IMR-90 (cell line): ENCODE data around the gene BIK. TPM values are rescaled to one million over a fixed set of nuclear protein-coding genes. Genes with fewer than 3 reads are reported as not detected.

Experiments used
- ATAC-seq: fragments of 200-7000 bp; cut with Tn5 transposase; 2 replicates; pipeline ENCODE4 v1.9.1; 2020; ENCODE audit warnings: low read depth, mild to moderate bottlenecking, moderate library complexity
- BruUV-seq: library from RNA; stranded (reverse); fragments of 400-500 nt; replicated peaks from 2 replicates; lab custom pipeline; 2021; lab: Mats Ljungman, UMichigan
- CTCF ChIA-PET: fragments of 300-600 bp; formaldehyde crosslinking; extraction: SDS; loops from one replicate; lab custom pipeline; 2021; ENCODE audit warnings: antibody characterized with exemption; lab: Yijun Ruan, JAX
- POLR2A ChIA-PET: fragments of 300-600 bp; sonication (Branson Sonifier 250); formaldehyde crosslinking; loops from one replicate; lab custom pipeline; 2022; ENCODE audit warnings: antibody characterized with exemption; ENCODE audit not compliant: unreplicated experiment; lab: Charles Lee
- DNase-seq: peaks from one replicate; pipeline ENCODE4 v3.0.0; 2013
- H2AFZ ChIP-seq: replicated peaks from 2 replicates; pipeline ENCODE3; 2013; ENCODE audit warnings: low read length, mild to moderate bottlenecking; ENCODE audit not compliant: poor library complexity
- H2AK5ac ChIP-seq: 2 replicates; pipeline ENCODE4 v1.6.1; 2013; ENCODE audit warnings: low read depth, low read length, inconsistent platforms
- H2AK9ac ChIP-seq: replicated peaks from 2 replicates; pipeline ENCODE3; 2013; ENCODE audit warnings: mild to moderate bottlenecking, low read depth, low read length, moderate library complexity; ENCODE audit not compliant: poor library complexity
- H2BK120ac ChIP-seq: 2 replicates; pipeline ENCODE4 v1.6.1; 2013; ENCODE audit warnings: low read depth, low read length, inconsistent platforms
- H2BK15ac ChIP-seq: 3 replicates; pipeline ENCODE4 v1.6.1; 2013; ENCODE audit warnings: low read depth, low read length, inconsistent platforms
- H2BK20ac ChIP-seq: 2 replicates; pipeline ENCODE4 v1.6.1; 2013; ENCODE audit warnings: low read depth, mild to moderate bottlenecking, inconsistent platforms, low read length, moderate library complexity
- H2BK5ac ChIP-seq: 2 replicates; pipeline ENCODE4 v1.6.1; 2013; ENCODE audit warnings: mild to moderate bottlenecking, low read depth, low read length, inconsistent platforms; ENCODE audit not compliant: poor library complexity, severe bottlenecking
- H3K14ac ChIP-seq: replicated peaks from 2 replicates; pipeline ENCODE4 v1.6.1; 2013; ENCODE audit warnings: low read depth, low read length, inconsistent platforms
- H3K18ac ChIP-seq: 2 replicates; pipeline ENCODE4 v1.6.1; 2013; ENCODE audit warnings: low read depth, low read length, control low read depth
- H3K23ac ChIP-seq: 2 replicates; pipeline ENCODE4 v1.6.1; 2013; ENCODE audit warnings: low read depth, low read length, inconsistent platforms
- H3K27ac ChIP-seq: 2 replicates; pipeline ENCODE4 v1.5.1; 2013; ENCODE audit warnings: mild to moderate bottlenecking, control low read depth, low read length; ENCODE audit not compliant: insufficient read depth
- H3K27me3 ChIP-seq: 2 replicates; pipeline ENCODE4 v1.6.1; 2013; ENCODE audit warnings: low read length; ENCODE audit not compliant: control insufficient read depth, insufficient read depth
- H3K36me3 ChIP-seq: 2 replicates; pipeline ENCODE4 v1.6.1; 2013; ENCODE audit warnings: low read length, mixed read lengths; ENCODE audit not compliant: control insufficient read depth, insufficient read depth
- H3K4ac ChIP-seq: 2 replicates; pipeline ENCODE4 v1.6.1; 2013; ENCODE audit warnings: low read depth, low read length, inconsistent platforms
- H3K4me1 ChIP-seq: 2 replicates; pipeline ENCODE4 v1.6.1; 2013; ENCODE audit warnings: low read length, mixed read lengths; ENCODE audit not compliant: control insufficient read depth, insufficient read depth
- H3K4me2 ChIP-seq: 2 replicates; pipeline ENCODE4 v1.6.1; 2013; ENCODE audit warnings: low read depth, mild to moderate bottlenecking, control low read depth, low read length, moderate library complexity
- H3K4me3 ChIP-seq: 2 replicates; pipeline ENCODE4 v1.5.1; 2013; ENCODE audit warnings: low read depth, mild to moderate bottlenecking, control low read depth, low read length, moderate library complexity; ENCODE audit not compliant: insufficient read depth
- H3K56ac ChIP-seq: 2 replicates; pipeline ENCODE4 v1.6.1; 2013; ENCODE audit warnings: low read length, inconsistent platforms; ENCODE audit not compliant: insufficient read depth; ENCODE audit errors: extremely low read depth
- H3K79me1 ChIP-seq, 2 experiments: 2 replicates each; pipeline ENCODE4 v1.6.1; 2013; ENCODE audit warnings: low read length in 2 of 2, inconsistent platforms in 1 of 2, low read depth in 1 of 2
- H3K9ac ChIP-seq: 2 replicates; pipeline ENCODE4 v1.6.1; 2013; ENCODE audit warnings: low read depth, low read length, control low read depth
- H3K9me1 ChIP-seq: 2 replicates; pipeline ENCODE4 v1.6.1; 2013; ENCODE audit warnings: low read length, inconsistent platforms; ENCODE audit not compliant: insufficient read depth
- H3K9me3 ChIP-seq: 2 replicates; pipeline ENCODE4 v1.6.1; 2013; ENCODE audit warnings: low read length; ENCODE audit not compliant: control insufficient read depth, insufficient read depth
- H4K20me1 ChIP-seq: 2 replicates; pipeline ENCODE4 v1.6.1; 2013; ENCODE audit warnings: low read length, inconsistent platforms; ENCODE audit not compliant: insufficient read depth
- H4K5ac ChIP-seq: 2 replicates; pipeline ENCODE4 v1.6.1; 2013; ENCODE audit warnings: mild to moderate bottlenecking, low read depth, low read length, control low read depth
- H4K8ac ChIP-seq, 2 experiments: 2 replicates each; pipeline ENCODE4 v1.6.1; 2013; ENCODE audit warnings: low read depth in 2 of 2, low read length in 2 of 2, control low read depth in 1 of 2, inconsistent platforms in 1 of 2
- H4K91ac ChIP-seq: 2 replicates; pipeline ENCODE4 v1.6.1; 2013; ENCODE audit warnings: low read depth, low read length, inconsistent platforms; ENCODE audit not compliant: insufficient read depth
- BHLHE40 ChIP-seq: fragments of 150-350 bp; IDR thresholded peaks from 2 replicates; pipeline ENCODE4 v1.6.1; 2016; ENCODE audit warnings: mild to moderate bottlenecking, low read depth, low read length
- CEBPB ChIP-seq: IDR thresholded peaks from 2 replicates; pipeline ENCODE4 v1.6.1; 2012; ENCODE audit warnings: low read depth, low read length, improper control_type of control experiment
- CTCF ChIP-seq: conservative IDR thresholded peaks from 2 replicates; pipeline ENCODE4 v1.5.1; 2012; ENCODE audit warnings: mild to moderate bottlenecking, low read depth, low read length, improper control_type of control experiment
- ELK1 ChIP-seq: fragments of 150-350 bp; IDR thresholded peaks from 2 replicates; pipeline ENCODE4 v1.6.1; 2016; ENCODE audit warnings: low read depth, mild to moderate bottlenecking, low read length, moderate library complexity, borderline replicate concordance
- MAZ ChIP-seq: IDR thresholded peaks from 2 replicates; pipeline ENCODE4 v1.6.1; 2012; ENCODE audit warnings: low read depth, mild to moderate bottlenecking, low read length, improper control_type of control experiment, moderate library complexity, borderline replicate concordance
- MXI1 ChIP-seq: IDR thresholded peaks from 2 replicates; pipeline ENCODE4 v1.6.1; 2012; ENCODE audit warnings: low read depth, mild to moderate bottlenecking, low read length, moderate library complexity, borderline replicate concordance
- POLR2A ChIP-seq: IDR thresholded peaks from 2 replicates; pipeline ENCODE4 v1.6.1; 2012; ENCODE audit warnings: mild to moderate bottlenecking, low read depth, low read length
- RAD21 ChIP-seq: IDR thresholded peaks from 2 replicates; pipeline ENCODE4 v1.6.1; 2012; ENCODE audit warnings: low read length, improper control_type of control experiment
- SMC3 ChIP-seq: fragments of 150-350 bp; IDR thresholded peaks from 2 replicates; pipeline ENCODE4 v1.6.1; 2016; ENCODE audit warnings: low read depth, mild to moderate bottlenecking, antibody characterized with exemption, low read length, moderate library complexity
- WGBS, 2 experiments: methylation state at CpG; one replicate each; pipeline versions ENCODE4 v1.1.5 to v1.1.7; 2013; ENCODE audit warnings: missing lambda C conversion rate in 2 of 2; ENCODE audit not compliant: insufficient read length in 1 of 2; ENCODE audit errors: extremely low coverage in 2 of 2; 5-methylcytosine and 5-hydroxymethylcytosine counted together
- dilution Hi-C: fragments of 300-500 bp; cut with HindIII; formaldehyde crosslinking; loops from one replicate; pipeline ENCODE4 v1.14.3; 2018; ENCODE audit warnings: low sequenced_read_pairs; ENCODE audit not compliant: unreplicated experiment
- in situ Hi-C: fragments of 300-500 bp; cut with MboI; formaldehyde crosslinking; loops from 3 replicates; pipeline ENCODE4 v1.14.3; 2019; ENCODE audit warnings: low sequenced_read_pairs, inconsistent platforms, mixed read lengths
- intact Hi-C: fragments of 100-400 bp; cut with micrococcal nuclease; formaldehyde crosslinking; loops from 2 replicates; pipeline ENCODE4 v1.10.0; 2022
- polyA plus RNA-seq, 3 experiments: library from polyadenylated mRNA; depleted of rRNA; stranded (reverse); fragments of >200 nt; gene quantifications; 2 replicates each; pipeline ENCODE4 v1.2.3, GENCODE V29; 2012; ENCODE audit warnings: low replicate concordance in 1 of 3
- total RNA-seq: library from RNA; depleted of rRNA; stranded (reverse); fragments of >200 nt; gene quantifications from 2 replicates; pipeline ENCODE4 v1.2.3, GENCODE V29; 2012
- TF ChIP-seq, protein P1 (sequence below): fragments of 150-350 bp; IDR thresholded peaks from 2 replicates; pipeline ENCODE4 v1.6.1; 2017; ENCODE audit warnings: mild to moderate bottlenecking, antibody characterized with exemption, low read length, low read depth

Gene BIK
- total and polyA plus RNA-seq, 2 of the 4 experiments (the other 2 are of a cell fraction): 0.18 TPM; not detected in 1

- Histone ChIP-seq H3K9me3 (no peaks in the 10 kb centered on the region), H3K27me3 (no peaks in the 10 kb centered on the region), H3K23ac (no peak overlapping the region), H3K56ac (no peak overlapping the region), H3K4me3 (no peak overlapping the region), H2AFZ (no peak overlapping the region), H3K4me1 (peaks cover 11% of the 10 kb centered on the region), H3K36me3 (peaks cover 2% of the 10 kb centered on the region; the same call in 1 of the 2 replicates), H3K9me1 (peaks cover 13% of the 10 kb centered on the region; the same call in 1 of the 2 replicates), H2AK9ac (no peak overlapping the region), H2BK20ac (no peak overlapping the region), H3K79me1 (peaks cover 14 to 70% of the 10 kb centered on the region in 2 experiments), H2BK120ac (no peak overlapping the region), H2BK15ac (no peak overlapping the region), H4K5ac (no peak overlapping the region), H2BK5ac (no peak overlapping the region), H4K8ac (no peak overlapping the region), H3K9ac (no peak overlapping the region), H3K4me2 (no peak overlapping the region), H4K20me1 (peaks cover 43% of the 10 kb centered on the region), H3K4ac (no peak overlapping the region), H3K27ac (no peak overlapping the region), H4K91ac (no peak overlapping the region), H3K14ac (no peak overlapping the region), H3K18ac (no peak overlapping the region), H2AK5ac (no peak overlapping the region)
- no peak for ATAC-seq
- BruUV-seq: TSS peak; percentile 26
- WGBS, 2 experiments: 89% methylated on average over 2 of the region's 9 CpGs; no CpG with 5 or more reads in 1 of the 2 experiments
- no peak for DNase-seq
- intact Hi-C loops (no loop called here), dilution Hi-C loops (no loop called here), in situ Hi-C loops (no loop called here)
- no peak for TF ChIP-seq SMC3
- no peak for TF ChIP-seq CTCF
- TF ChIP-seq MXI1: no peak
- no peak for TF ChIP-seq ELK1
- TF ChIP-seq BHLHE40: no peak
- TF ChIP-seq RAD21: no peak
- TF ChIP-seq CEBPB: no peak
- TF ChIP-seq POLR2A: no peak
- no peak for TF ChIP-seq MAZ
- TF ChIP-seq, protein P1, sequence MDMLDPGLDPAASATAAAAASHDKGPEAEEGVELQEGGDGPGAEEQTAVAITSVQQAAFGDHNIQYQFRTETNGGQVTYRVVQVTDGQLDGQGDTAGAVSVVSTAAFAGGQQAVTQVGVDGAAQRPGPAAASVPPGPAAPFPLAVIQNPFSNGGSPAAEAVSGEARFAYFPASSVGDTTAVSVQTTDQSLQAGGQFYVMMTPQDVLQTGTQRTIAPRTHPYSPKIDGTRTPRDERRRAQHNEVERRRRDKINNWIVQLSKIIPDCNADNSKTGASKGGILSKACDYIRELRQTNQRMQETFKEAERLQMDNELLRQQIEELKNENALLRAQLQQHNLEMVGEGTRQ: no peak
- POLR2A ChIA-PET: no interaction called here
- CTCF ChIA-PET: no interaction called here
Observed at GRCh38 chr22:43153899-43154298, 43.3 kb downstream of the BIK start.
